Stimulated activated naive CD8-positive, alpha-beta T cell treated with anti-CD3 and anti-CD28 coated beads, Interleukin-15, Interleukin-2, amounts not matched to agents 100 U/mL and 50 U/mL, for 24 hours (primary cell): ENCODE results near the gene CST8.
A peak's percentile ranks its signal among the peaks of the same experiment; 100 is the strongest.

ENCODE experiments used
- ATAC-seq: fragments of 150-1000 bp; cut with Tn5 transposase; one replicate; pipeline ENCODE4 v1.10.0; 2021
- DNase-seq: peaks from one replicate; pipeline ENCODE4 v3.0.0; 2021

The CST8 gene

GRCh38 chr20:23476015-23476754 lies 14.7 kb upstream of the CST8 start:
- no peak for DNase-seq
- peak; percentile 23 for ATAC-seq

- ATAC-seq: no peak
- no peak for DNase-seq
Measured at GRCh38 chr20:23477223-23477622, 13.7 kb upstream of the CST8 start.

- no peak for ATAC-seq
- no peak for DNase-seq
Measured at GRCh38 chr20:23479043-23479442, 11.9 kb upstream of the CST8 start.

DNA sequence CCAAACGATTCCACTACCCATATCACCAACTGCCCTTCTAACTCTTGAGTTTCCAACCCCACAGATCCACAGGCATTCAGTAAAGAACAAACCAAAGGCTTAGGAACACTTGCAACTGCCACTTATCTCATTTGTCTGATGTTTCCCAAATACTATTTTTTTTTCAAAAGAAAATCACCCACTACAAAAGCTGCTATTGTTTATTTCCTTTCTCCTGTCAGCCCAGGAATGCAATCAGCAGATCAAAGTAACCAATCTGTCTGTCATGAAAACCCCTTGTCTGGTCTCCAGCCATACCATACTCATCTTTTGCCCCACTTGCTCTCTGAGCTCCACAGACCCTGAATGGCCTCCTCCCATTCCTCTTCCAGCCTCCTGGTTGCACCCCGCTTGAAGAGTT lies 8.8 kb upstream of the CST8 start:
- DNase-seq (no peak), ATAC-seq (no peak)

DNA sequence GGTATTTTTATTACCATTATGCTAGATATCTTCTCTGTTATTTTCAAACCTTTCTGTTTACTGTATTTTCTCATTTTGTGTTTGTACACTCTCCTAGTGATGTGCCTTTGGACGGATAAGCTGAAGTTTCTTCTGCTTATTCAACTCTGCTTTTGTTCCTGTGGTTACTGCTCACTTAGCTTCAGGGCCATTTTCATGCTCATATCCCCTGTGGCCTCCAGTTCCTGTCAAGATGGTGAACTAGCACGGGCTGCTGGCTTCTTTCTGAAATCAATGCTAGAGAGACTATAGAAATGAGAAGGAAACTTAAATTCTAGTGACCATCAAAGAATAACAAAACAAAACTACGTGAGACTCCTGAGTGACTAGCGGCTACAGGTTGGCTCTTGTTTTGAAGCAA lies 6.8 kb upstream of the CST8 start:
- ATAC-seq (no peak), DNase-seq (no peak)

DNA sequence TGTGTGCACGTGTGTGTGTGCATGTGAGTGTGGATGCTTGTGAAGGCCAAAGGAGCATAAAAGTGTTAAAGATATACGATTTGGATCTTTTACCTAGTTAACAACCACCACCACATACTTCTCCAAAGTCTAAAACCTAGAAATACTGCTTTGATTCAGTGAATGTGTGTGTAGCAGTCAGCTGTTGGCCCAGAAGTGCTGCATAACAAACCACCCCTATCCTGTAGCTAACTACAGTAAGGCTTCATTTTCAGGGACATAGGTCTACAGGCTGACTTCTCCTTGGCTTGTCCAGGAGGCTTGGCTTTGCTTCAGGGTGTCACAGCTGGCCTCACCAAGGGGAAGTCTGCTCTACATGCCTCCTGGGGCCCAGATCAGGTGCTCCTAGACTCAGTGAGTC lies 2.4 kb upstream of the CST8 start:
- no peak for DNase-seq
- ATAC-seq: no peak

DNA sequence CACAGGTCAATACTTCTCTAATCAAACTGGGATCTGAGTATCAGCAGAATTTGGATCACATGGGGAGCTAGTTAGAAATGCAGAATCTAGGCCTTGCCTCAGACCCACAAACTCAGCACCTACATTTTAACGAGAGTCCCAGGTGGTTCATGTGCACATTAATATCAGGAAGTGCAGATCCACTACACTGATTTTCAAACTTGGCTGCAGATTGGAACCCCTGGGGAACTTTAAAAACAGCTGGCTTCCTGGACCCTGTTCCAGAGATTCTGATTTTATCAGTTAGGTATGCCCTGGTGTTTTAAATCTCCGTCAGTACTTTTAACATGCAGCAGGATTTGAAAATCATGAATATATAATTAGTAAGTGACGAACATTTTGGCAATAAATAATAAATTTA lies 1.9 kb upstream of the CST8 start:
- no peak for ATAC-seq
- no peak for DNase-seq

- DNase-seq: peak; percentile 36
- ATAC-seq: peak; percentile 87
Measured at GRCh38 chr20:23492292-23492691, 1.4 kb downstream of the CST8 start.

DNA sequence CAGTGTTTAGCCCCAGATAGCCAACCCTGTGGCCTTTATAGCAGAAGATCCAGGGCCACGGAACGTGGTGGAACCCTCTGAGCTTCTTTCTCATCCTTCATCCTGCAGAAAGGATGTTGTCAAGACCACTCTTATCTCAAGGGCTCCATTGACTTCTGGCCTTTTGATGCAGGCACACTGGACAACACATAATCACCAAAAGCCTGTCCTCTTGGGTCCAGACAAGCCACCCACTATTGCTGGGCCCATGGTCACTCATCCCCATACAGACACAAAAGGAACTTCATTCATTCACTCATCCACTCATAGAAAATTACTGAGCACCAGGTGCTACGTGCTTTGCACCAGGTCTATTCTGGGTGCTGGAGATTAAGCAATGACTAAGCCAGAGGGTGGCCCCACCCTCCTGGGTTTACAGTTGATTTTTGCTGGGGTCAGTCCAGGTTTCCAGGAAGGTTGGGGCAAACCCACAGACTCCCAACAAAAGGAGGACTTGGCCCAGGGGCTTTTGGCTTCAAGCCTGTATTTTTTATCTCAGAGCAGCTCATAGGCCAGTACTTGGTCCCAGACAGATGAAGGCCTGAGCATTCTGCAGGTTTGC lies 2.4 kb downstream of the CST8 start:
- DNase-seq: no peak
- no peak for ATAC-seq

DNA sequence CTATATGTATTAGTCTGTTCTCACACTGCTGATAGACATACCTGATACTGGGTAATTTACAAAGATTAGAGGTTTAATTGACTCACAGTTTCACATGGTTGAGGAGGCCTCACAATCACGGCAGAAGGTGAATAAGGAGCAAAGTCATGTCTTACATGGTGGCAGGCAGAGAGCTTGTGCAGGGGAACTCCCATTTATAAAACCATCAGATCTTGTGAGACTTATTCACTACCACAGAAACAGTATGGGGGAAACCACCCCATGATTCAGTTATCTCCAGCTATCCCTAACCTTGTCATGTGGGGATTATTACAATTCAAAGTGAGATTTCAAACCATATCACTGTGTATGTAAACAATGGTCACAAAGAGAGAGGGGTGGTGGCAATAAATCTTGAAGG lies 6.6 kb downstream of the CST8 start:
- DNase-seq (peak; percentile 7), ATAC-seq (peak; percentile 92)

- ATAC-seq: no peak
Measured at GRCh38 chr20:23501926-23502325, 11.0 kb downstream of the CST8 start.

GRCh38 chr20:23503649-23504048 lies 12.7 kb downstream of the CST8 start:
- ATAC-seq (no peak), DNase-seq (no peak)

More at GRCh38 chr20:23501926-23502325, 11.0 kb downstream of the CST8 start:
- DNase-seq: no peak

DNA sequence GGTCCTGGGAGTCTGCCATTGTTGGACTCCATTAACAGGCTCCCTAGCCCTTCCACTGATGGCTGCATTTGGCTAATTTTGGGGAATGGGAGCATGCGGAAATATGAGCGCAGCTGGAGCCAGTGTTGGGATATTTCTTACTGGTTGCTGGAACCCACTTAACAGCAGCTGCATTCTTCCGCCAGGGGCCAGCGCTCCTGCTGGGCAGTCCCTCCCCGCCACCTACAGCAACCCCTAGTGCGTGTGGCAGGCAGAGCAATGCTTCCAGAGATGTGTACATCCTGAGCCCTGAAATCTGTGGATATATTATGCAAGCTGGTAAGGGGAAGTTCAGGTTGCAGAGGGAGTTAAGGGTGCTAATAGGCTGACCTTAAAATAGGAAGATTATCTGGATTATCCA lies 16.4 kb downstream of the CST8 start:
- DNase-seq (no peak), ATAC-seq (no peak)

GRCh38 chr20:23508449-23509229 lies 17.7 kb downstream of the CST8 start:
- DNase-seq: no peak
- no peak for ATAC-seq

GRCh38 chr20:23509247-23509913 lies 18.5 kb downstream of the CST8 start:
- DNase-seq: no peak
- no peak for ATAC-seq

- DNase-seq: no peak
Measured at GRCh38 chr20:23510000-23510590, 19.2 kb downstream of the CST8 start.

GRCh38 chr20:23513164-23513563 lies 22.2 kb downstream of the CST8 start:
- DNase-seq (no peak), ATAC-seq (no peak)

More at GRCh38 chr20:23510000-23510590, 19.2 kb downstream of the CST8 start:
- no peak for ATAC-seq

DNA sequence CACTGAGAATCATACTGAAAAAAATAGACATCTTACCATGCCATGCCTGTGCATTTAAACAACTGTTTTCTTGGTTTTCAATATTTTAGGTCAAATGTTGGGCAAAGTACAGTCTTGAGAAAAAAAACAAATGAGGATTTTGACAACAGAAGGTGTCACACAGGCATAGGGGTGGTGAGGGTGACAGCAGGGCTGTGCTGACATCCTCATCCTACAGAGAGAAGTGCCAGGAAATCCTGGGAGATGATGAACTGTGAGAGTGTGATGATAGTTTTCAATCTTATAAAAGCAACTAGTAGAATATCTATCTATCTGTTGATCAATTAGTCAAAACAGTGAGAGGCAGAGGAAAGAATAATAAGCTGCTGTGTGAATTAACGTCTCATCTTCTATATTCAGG lies 23.9 kb downstream of the CST8 start:
- ATAC-seq: no peak
- no peak for DNase-seq

DNA sequence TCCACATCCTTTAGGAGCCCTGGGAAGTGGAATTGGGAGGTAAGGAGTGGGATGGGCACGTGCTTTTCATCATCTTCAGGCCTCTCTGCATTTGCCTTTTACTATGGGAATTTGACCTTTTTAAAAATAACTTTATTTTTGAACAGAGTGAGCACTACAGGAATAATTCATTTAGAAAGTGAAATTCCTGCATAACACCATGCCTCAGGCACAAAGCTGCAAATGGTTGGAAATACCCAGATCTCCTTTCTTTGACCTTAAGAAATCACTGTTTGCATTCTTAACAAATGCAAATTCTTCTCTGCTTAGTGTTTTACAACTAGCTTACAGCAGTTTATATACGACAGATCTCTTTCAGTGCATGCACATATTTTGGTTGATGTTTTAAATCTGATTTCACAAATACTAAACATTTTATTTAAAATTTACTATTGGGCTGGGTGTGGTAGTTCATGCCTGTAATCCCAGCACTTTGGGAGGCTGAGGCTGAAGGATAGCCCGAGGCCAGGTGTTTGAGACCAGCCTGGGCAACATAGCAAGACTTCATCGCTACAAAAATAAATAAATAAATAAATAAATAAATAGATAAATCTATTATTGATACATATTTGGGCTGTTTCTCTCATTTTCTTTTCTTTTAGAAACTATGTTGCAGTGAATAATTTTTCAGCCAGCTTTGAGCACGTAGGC lies 24.5 kb downstream of the CST8 start:
- ATAC-seq (no peak), DNase-seq (no peak)

DNA sequence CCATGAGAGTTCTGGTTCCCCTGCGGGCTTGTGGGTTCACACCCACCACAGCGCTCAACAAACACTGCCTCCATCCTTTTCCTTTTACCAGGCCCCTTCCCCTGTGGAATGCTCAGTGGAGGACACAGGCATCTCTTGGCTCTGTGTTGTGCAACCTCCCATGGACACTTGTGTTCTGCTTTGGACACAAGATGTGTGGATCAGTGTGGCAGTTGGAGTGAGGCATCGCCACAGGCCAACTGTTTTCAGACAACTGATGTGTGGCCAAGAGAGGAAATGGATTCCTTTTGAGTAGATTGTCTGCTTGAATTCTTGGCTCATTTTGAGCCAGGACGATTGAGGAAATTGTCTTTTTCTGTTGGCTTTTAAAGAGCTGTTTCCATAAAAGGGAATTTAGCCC lies 26.8 kb downstream of the CST8 start:
- ATAC-seq (no peak), DNase-seq (no peak)

GRCh38 chr20:23519556-23519955 lies 28.6 kb downstream of the CST8 start:
- no peak for DNase-seq
- no peak for ATAC-seq

- DNase-seq (no peak), ATAC-seq (no peak)
Measured at GRCh38 chr20:23520185-23520584, 29.3 kb downstream of the CST8 start.
